Adrenal gland (tissue), 12 donors: Measurements from ENCODE around the gene LDB2. TPM values are rescaled to one million over a fixed set of nuclear protein-coding genes. Genes with fewer than 3 reads are reported as not detected.

Source experiments
- DNase-seq, 7 donors: peaks; one replicate each; pipeline ENCODE4 v3.0.0-alpha.2; 2019 to 2020
- H3K27ac ChIP-seq, 5 donors: fragments of 200-600 bp; sonication (generic) in 4 of 5; 1 replicate in 3 of 5; 2 replicates in 2 of 5; pipeline versions ENCODE4 v1.5.1 to v1.8.0; 2016 to 2020; ENCODE audit warnings: mild to moderate bottlenecking in 1 of 5
- H3K27me3 ChIP-seq: fragments of 200-600 bp; 2 replicates; pipeline ENCODE4 v1.8.0; 2021
- H3K36me3 ChIP-seq, 2 donors: fragments of 200-600 bp; replicated peaks in 1 of 2; 1 replicate in 1 of 2; 2 replicates in 1 of 2; pipeline versions ENCODE4 v1.5.1 to v1.8.0; 2018 to 2022
- H3K4me1 ChIP-seq, 2 donors: fragments of 200-600 bp; replicated peaks in 1 of 2; 1 replicate in 1 of 2; 2 replicates in 1 of 2; pipeline versions ENCODE4 v1.5.1 to v1.8.0; 2018 to 2021
- H3K4me3 ChIP-seq, 4 donors: fragments of 200-600 bp; sonication (generic) in 3 of 4; one replicate each; pipeline ENCODE4 v1.5.1; 2016 to 2018
- H3K9me3 ChIP-seq, 3 donors: fragments of 200-600 bp; sonication (generic) in 1 of 3; replicated peaks in 1 of 3; 1 replicate in 2 of 3; 2 replicates in 1 of 3; pipeline versions ENCODE4 v1.5.1 to v1.8.0; 2016 to 2021
- CTCF ChIP-seq, 6 experiments: fragments of 450-650 bp in 4 of 6; fragments of 200-600 bp in 2 of 6; sonication (generic) in 1 of 6; IDR thresholded peaks; 1 replicate in 5 of 6; 2 replicates in 1 of 6; pipeline versions ENCODE4 v1.5.1 to v1.8.0; 2016 to 2021; ENCODE audit warnings: antibody characterized with exemption in 6 of 6, mild to moderate bottlenecking in 2 of 6, moderate library complexity in 1 of 6
- POLR2A ChIP-seq, 2 donors: fragments of 450-650 bp; IDR thresholded peaks; one replicate each; pipeline ENCODE4 v1.6.1; 2017; ENCODE audit warnings: antibody characterized with exemption in 2 of 2, mild to moderate bottlenecking in 2 of 2, moderate library complexity in 1 of 2
- WGBS, 4 donors: extraction: QIAGEN DNeasy Blood & Tissue Kit in 2 of 4; methylation state at CpG; one replicate each; pipeline versions ENCODE4 v1.1.5 to v1.1.7; 2013 to 2017; 5-methylcytosine and 5-hydroxymethylcytosine counted together
- intact Hi-C, 2 donors: fragments of 100-400 bp; cut with DNase I; formaldehyde crosslinking; loops; one replicate each; pipeline versions ENCODE4 v1.14.1 to v1.15.0; 2022 to 2023
- polyA plus RNA-seq, 3 donors: library from polyadenylated mRNA; stranded (reverse); fragments of 200-250 nt in 2 of 3; fragments of 350-450 nt in 1 of 3; fragmentation: Illumina TruSeq in 1 of 3; extraction: RNeasy Lipid Tissue Mini Kit (QIAGEN cat#74804) in 1 of 3; gene quantifications; one replicate each; pipeline ENCODE4 v1.2.3, GENCODE V29; 2013 to 2014
- total RNA-seq, 9 donors: library from RNA; depleted of rRNA in 4 of 9; stranded (reverse); fragments of >200 nt in 4 of 9; fragments of 120-200 nt in 1 of 9; fragmentation: NEBNext Ultra II Directional in 1 of 9; extraction: Animal tissue kit (Norgen Biotek cat#: 25700) in 1 of 9; gene quantifications; one replicate each; pipeline versions ENCODE4 v1.1.0 to v1.2.4, GENCODE V29; 2013 to 2023
- donor health status: healthy with polysubstance abuse.
- donor health status: Bipolar disorder and iron deficiency.
- donor health status: DM: yes; HTN: yes; CAD: no.
- donor health status: DM: no; HTN: no; CAD: no.
- donor health status: DM: no; HTN: no; CAD: no.
- donor health status: DM: yes; HTN: yes; CAD: no.

LDB2 gene
- total and polyA plus RNA-seq, 12 donors: 17.1 to 51.1 (median 27.0) TPM

DNA sequence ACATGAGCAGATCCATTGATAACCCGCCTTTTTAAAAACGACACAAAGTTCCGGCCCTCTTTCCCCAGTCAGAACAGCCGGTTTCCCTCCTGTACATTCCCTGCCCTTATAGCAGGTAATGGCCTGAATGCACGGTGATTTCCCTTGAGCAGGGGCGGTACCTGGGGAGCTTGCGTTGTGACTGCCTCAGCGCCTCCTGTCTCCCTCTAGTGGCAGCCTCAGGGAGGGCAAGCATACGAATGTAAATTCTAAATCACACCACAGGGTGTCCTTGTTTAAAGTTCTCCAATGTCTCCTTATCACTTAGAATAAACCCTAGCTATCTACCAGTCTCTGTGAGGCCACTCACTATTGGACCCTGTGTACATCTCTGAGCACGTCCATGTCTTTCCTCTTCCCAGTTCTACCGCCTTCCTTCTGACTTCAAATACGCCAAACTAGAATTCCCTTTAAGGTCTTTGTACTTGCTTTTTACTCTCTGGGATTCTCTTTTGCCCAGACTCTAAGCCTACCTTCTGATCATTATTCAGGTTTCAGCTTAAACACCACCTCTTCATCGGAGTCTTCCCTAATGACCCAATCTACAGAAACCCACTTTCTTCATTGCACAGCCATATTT, 18.4 kb upstream of the LDB2 start:
- peak; percentile 28 to 78 (median 57) for DNase-seq
- TF ChIP-seq CTCF (IDR thresholded peaks at IDR 0.05): peak; percentile 71 to 90 (median 78)
- TF ChIP-seq POLR2A (IDR thresholded peaks at IDR 0.05): no peak
- Histone ChIP-seq H3K9me3 (no peaks in the 10 kb centered on the region), H3K4me3 (no peak overlapping the region), H3K27ac (no peak overlapping the region), H3K27me3 (no peaks in the 10 kb centered on the region), H3K4me1 (no peaks in the 10 kb centered on the region), H3K36me3 (no peaks in the 10 kb centered on the region)
- intact Hi-C loops: loop anchor here in 1 of 2 donors (10.0 kb wide), 1 partner anchor 408 kb away; no protein-coding TSS in a partner anchor
- 66 to 77% (median 68%) methylated on average over 13 of the region's 13 CpGs for WGBS, 4 donors

DNA sequence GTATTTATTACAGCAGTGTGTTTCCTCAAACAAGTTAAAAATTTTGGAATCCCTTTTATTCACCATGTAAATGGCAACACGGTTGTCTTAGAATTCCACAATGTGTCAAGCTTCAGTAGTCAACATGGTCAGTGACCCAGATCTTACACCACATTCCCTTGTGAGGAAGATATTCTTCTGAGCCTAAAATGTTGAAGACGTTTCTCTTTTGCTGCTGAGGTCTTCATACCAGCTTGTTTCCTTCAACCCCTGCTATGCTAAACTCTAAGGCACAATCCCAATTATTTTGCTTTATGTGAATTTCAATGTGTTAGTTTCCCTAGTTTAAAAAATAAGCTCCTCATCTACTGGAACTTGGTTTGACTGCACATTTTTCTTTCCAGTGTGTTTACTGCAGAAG, 17.6 kb upstream of the LDB2 start:
- H3K4me3 ChIP-seq: no peak overlapping the region
- DNase-seq: no peak
- no peaks in the 10 kb centered on the region for H3K9me3 ChIP-seq
- no peak overlapping the region for H3K27ac ChIP-seq
- intact Hi-C loops: loop anchor here in 1 of 2 donors (10.0 kb wide), 1 partner anchor 409 kb away; no protein-coding TSS in a partner anchor
- H3K27me3 ChIP-seq: no peaks in the 10 kb centered on the region
- no peak for TF ChIP-seq POLR2A (IDR thresholded peaks at IDR 0.05)
- no peak for TF ChIP-seq CTCF (IDR thresholded peaks at IDR 0.05)
- WGBS, 4 donors: 55 to 75% (median 68%) methylated on average over 2 of the region's 2 CpGs
- H3K36me3 ChIP-seq: no peaks in the 10 kb centered on the region
- no peaks in the 10 kb centered on the region for H3K4me1 ChIP-seq

GRCh38 chr4:16914208-16914607, 15.8 kb upstream of the LDB2 start:
- intact Hi-C loops: loop anchor here in 1 of 2 donors (10.0 kb wide), 1 partner anchor 411 kb away; no protein-coding TSS in a partner anchor
- H3K9me3 ChIP-seq: no peaks in the 10 kb centered on the region
- no peak overlapping the region for H3K4me3 ChIP-seq
- no peaks in the 10 kb centered on the region for H3K27me3 ChIP-seq
- no peak overlapping the region for H3K27ac ChIP-seq
- 50 to 81% (median 79%) methylated on average over 1 of the region's 1 CpG for WGBS, 4 donors
- no peaks in the 10 kb centered on the region for H3K4me1 ChIP-seq
- H3K36me3 ChIP-seq: no peaks in the 10 kb centered on the region
- TF ChIP-seq CTCF (IDR thresholded peaks at IDR 0.05) (peak in 2 of 6 experiments; percentile 22 to 35), POLR2A (IDR thresholded peaks at IDR 0.05) (no peak)
- peak in 1 of 7 donors; percentile 16 for DNase-seq

GRCh38 chr4:16912896-16913295, 14.5 kb upstream of the LDB2 start:
- no peak overlapping the region for H3K4me3 ChIP-seq
- TF ChIP-seq CTCF (IDR thresholded peaks at IDR 0.05): no peak
- no peak for TF ChIP-seq POLR2A (IDR thresholded peaks at IDR 0.05)
- intact Hi-C loops: loop anchor here in 1 of 2 donors (10.0 kb wide), 1 partner anchor 412 kb away; no protein-coding TSS in a partner anchor
- WGBS, 4 donors: 83 to 100% (median 91%) methylated on average over 2 to 5 of the region's 5 CpGs
- H3K27ac ChIP-seq: no peak overlapping the region
- H3K36me3 ChIP-seq: no peaks in the 10 kb centered on the region
- no peak for DNase-seq
- H3K9me3 ChIP-seq: no peaks in the 10 kb centered on the region
- H3K4me1 ChIP-seq: no peaks in the 10 kb centered on the region
- H3K27me3 ChIP-seq: no peaks in the 10 kb centered on the region
